ENCODE data around the gene RBKS.

Gene RBKS

GRCh38 chr2:27889774-27890145 is 427 bp downstream of the RBKS start (continued):
- TF ChIP-seq ZNF114 (tag by site-specific recombination; IDR thresholded peaks at IDR 0.05) (no peak), ZNF350 (tag by site-specific recombination; IDR thresholded peaks at IDR 0.05) (no peak), ZNF596 (tag by site-specific recombination; IDR thresholded peaks at IDR 0.05) (no peak)

- Histone ChIP-seq H3K4me3 (ENCODE audit: low read depth, low read length) (no peak overlapping the region), H3K4me1 (ENCODE audit: control insufficient read depth, insufficient read depth, low read length) (peaks cover 8% of the 10 kb centered on the region; the same call in 1 of the 2 replicates), H3K9me3 (ENCODE audit: control insufficient read depth, insufficient read depth, low read depth, low read length) (no peaks in the 10 kb centered on the region), H3K27ac (ENCODE audit: extremely low read depth, low read depth, low read length) (no peak overlapping the region), H3K36me3 (ENCODE audit: control insufficient read depth in 2 of 2, insufficient read depth in 1 of 2, low read length in 2 of 2) (no peaks in the 10 kb centered on the region)
- ChIA-PET POLR2A (no interaction called here), CTCF (no interaction called here)
- no peak for TF ChIP-seq ZNF830 (tag by site-specific recombination; IDR thresholded peaks at IDR 0.05; ENCODE audit: low read depth)
- no peak for TF ChIP-seq ZNF10 (tag by site-specific recombination; IDR thresholded peaks at IDR 0.05)
- TF ChIP-seq ZNF18 (tag by site-specific recombination; IDR thresholded peaks at IDR 0.05) = no peak
- no peak for TF ChIP-seq ZNF404 (tag by site-specific recombination; IDR thresholded peaks at IDR 0.05)
- TF ChIP-seq ZNF26 (tag by site-specific recombination; IDR thresholded peaks at IDR 0.05) = no peak
- TF ChIP-seq HIC1 (tag by site-specific recombination; IDR thresholded peaks at IDR 0.05) = no peak
- TF ChIP-seq ZNF214 (tag by site-specific recombination; IDR thresholded peaks at IDR 0.05; ENCODE audit: borderline replicate concordance) = no peak
- TF ChIP-seq ZNF394 (tag by site-specific recombination; IDR thresholded peaks at IDR 0.05; ENCODE audit: borderline replicate concordance) = no peak
- no peak for TF ChIP-seq ZNF624 (tag by site-specific recombination; IDR thresholded peaks at IDR 0.05)
- no peak for TF ChIP-seq ZNF324 (tag by site-specific recombination; IDR thresholded peaks at IDR 0.05)
- TF ChIP-seq ZNF175 (tag by site-specific recombination; IDR thresholded peaks at IDR 0.05) = no peak
- no peak for TF ChIP-seq ZBTB8A (tag by site-specific recombination; IDR thresholded peaks at IDR 0.05)
- no peak for TF ChIP-seq ZNF449 (tag by site-specific recombination; IDR thresholded peaks at IDR 0.05)
- TF ChIP-seq ZNF184 (tag by site-specific recombination; IDR thresholded peaks at IDR 0.05) = no peak
- TF ChIP-seq ZSCAN23 (tag by site-specific recombination; IDR thresholded peaks at IDR 0.05) = no peak
- no peak for TF ChIP-seq ZNF549 (tag by site-specific recombination; IDR thresholded peaks at IDR 0.05)
Observed at GRCh38 chr2:27888790-27889189, 1.4 kb downstream of the RBKS start.

Measured in HEK293 (cell line).